Brain microvascular endothelial cell (primary cell): ENCODE measurements around the gene UBE2Z.

Experiments used
- DNase-seq: peaks from one replicate; pipeline ENCODE4 v3.0.0-alpha.2; 2020
- H3K27ac ChIP-seq: fragments of 250-450 bp; sonication (Bioruptor Pico); 2 replicates; pipeline ENCODE4 v1.5.1; 2020; ENCODE audit warnings: mild to moderate bottlenecking, moderate library complexity
- H3K27me3 ChIP-seq: fragments of 250-450 bp; sonication (Bioruptor Pico); replicated peaks from 2 replicates; pipeline ENCODE4 v1.5.1; 2020; ENCODE audit warnings: mild to moderate bottlenecking
- H3K36me3 ChIP-seq: fragments of 250-450 bp; sonication (Bioruptor Pico); replicated peaks from 2 replicates; pipeline ENCODE4 v1.5.1; 2020; ENCODE audit warnings: mild to moderate bottlenecking
- H3K4me3 ChIP-seq: 2 replicates; pipeline ENCODE4 v1.5.1; 2011; ENCODE audit warnings: low read depth, mild to moderate bottlenecking, control low read depth, low read length, moderate library complexity
- CTCF ChIP-seq: IDR thresholded peaks from 2 replicates; pipeline ENCODE4 v1.5.1; 2011; ENCODE audit warnings: low read depth, mild to moderate bottlenecking, moderate library complexity, low read length, control low read depth, inconsistent platforms; ENCODE audit errors: missing control alignments
- in situ Hi-C: cut with HindIII; loops from 2 replicates; pipeline ENCODE4 v1.10.0; 2017; ENCODE audit warnings: low sequenced_read_pairs, low pct_ligation_motif_present

UBE2Z gene

GRCh38 chr17:48912476-48912875, 4.3 kb downstream of the UBE2Z start:
- H3K27ac ChIP-seq: no peak overlapping the region
- H3K36me3 ChIP-seq: peaks cover 44% of the 10 kb centered on the region
- in situ Hi-C loops: loop anchor here (25.0 kb wide), 1 partner anchor 125 kb away; no protein-coding TSS in a partner anchor
- no peak overlapping the region for H3K4me3 ChIP-seq
- TF ChIP-seq CTCF: no peak
- no peaks in the 10 kb centered on the region for H3K27me3 ChIP-seq
- no peak for DNase-seq

GRCh38 chr17:48915459-48916282, 7.5 kb downstream of the UBE2Z start:
- DNase-seq: peak; percentile 80
- peak overlapping the region; percentile 82 for H3K27ac ChIP-seq
- no peak overlapping the region for H3K4me3 ChIP-seq
- H3K36me3 ChIP-seq: peaks cover 71% of the 10 kb centered on the region
- no peaks in the 10 kb centered on the region for H3K27me3 ChIP-seq
- in situ Hi-C loops: loop anchor here (25.0 kb wide), 1 partner anchor 122 kb away; no protein-coding TSS in a partner anchor
- no peak for TF ChIP-seq CTCF

- no peak for DNase-seq
- no peak overlapping the region for H3K27ac ChIP-seq
- H3K27me3 ChIP-seq: no peaks in the 10 kb centered on the region
- no peak overlapping the region for H3K4me3 ChIP-seq
- peaks cover 85% of the 10 kb centered on the region for H3K36me3 ChIP-seq
- no peak for TF ChIP-seq CTCF
- in situ Hi-C loops: no loop called here
Observed at GRCh38 chr17:48925251-48925990, 17.2 kb downstream of the UBE2Z start.

GRCh38 chr17:48925991-48926342, 17.8 kb downstream of the UBE2Z start:
- no peak for DNase-seq
- H3K27me3 ChIP-seq: no peaks in the 10 kb centered on the region
- H3K27ac ChIP-seq: no peak overlapping the region
- in situ Hi-C loops: no loop called here
- no peak overlapping the region for H3K4me3 ChIP-seq
- H3K36me3 ChIP-seq: peaks cover 85% of the 10 kb centered on the region
- no peak for TF ChIP-seq CTCF

- no peak for DNase-seq
- no peaks in the 10 kb centered on the region for H3K27me3 ChIP-seq
- TF ChIP-seq CTCF: no peak
- H3K4me3 ChIP-seq: no peak overlapping the region
- no peak overlapping the region for H3K27ac ChIP-seq
- in situ Hi-C loops: no loop called here
- H3K36me3 ChIP-seq: peaks cover 90% of the 10 kb centered on the region
Observed at GRCh38 chr17:48927978-48928745, 20.0 kb downstream of the UBE2Z start.
